ENCODE results near the gene CDH16. TPM values are rescaled to one million over a fixed set of nuclear protein-coding genes. Genes with fewer than 3 reads are reported as not detected.

The CDH16 gene
- total and polyA plus RNA-seq, 2 of the 13 experiments (the other 11 are each of a cell fraction or from before 2014, with no cell fraction given) = 2.7 to 3.9 TPM

GRCh38 chr16:66917741-66918140, 944 bp downstream of the CDH16 start (continued):
- TF ChIP-seq, protein P1, sequence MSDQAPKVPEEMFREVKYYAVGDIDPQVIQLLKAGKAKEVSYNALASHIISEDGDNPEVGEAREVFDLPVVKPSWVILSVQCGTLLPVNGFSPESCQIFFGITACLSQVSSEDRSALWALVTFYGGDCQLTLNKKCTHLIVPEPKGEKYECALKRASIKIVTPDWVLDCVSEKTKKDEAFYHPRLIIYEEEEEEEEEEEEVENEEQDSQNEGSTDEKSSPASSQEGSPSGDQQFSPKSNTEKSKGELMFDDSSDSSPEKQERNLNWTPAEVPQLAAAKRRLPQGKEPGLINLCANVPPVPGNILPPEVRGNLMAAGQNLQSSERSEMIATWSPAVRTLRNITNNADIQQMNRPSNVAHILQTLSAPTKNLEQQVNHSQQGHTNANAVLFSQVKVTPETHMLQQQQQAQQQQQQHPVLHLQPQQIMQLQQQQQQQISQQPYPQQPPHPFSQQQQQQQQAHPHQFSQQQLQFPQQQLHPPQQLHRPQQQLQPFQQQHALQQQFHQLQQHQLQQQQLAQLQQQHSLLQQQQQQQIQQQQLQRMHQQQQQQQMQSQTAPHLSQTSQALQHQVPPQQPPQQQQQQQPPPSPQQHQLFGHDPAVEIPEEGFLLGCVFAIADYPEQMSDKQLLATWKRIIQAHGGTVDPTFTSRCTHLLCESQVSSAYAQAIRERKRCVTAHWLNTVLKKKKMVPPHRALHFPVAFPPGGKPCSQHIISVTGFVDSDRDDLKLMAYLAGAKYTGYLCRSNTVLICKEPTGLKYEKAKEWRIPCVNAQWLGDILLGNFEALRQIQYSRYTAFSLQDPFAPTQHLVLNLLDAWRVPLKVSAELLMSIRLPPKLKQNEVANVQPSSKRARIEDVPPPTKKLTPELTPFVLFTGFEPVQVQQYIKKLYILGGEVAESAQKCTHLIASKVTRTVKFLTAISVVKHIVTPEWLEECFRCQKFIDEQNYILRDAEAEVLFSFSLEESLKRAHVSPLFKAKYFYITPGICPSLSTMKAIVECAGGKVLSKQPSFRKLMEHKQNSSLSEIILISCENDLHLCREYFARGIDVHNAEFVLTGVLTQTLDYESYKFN (CRISPR knock-in tag; conservative IDR thresholded peaks at IDR 0.05) = 0 out of 2 replicates have a peak, but pooled peaks have one; percentile 35
- TF ChIP-seq RBM22 (optimal IDR thresholded peaks at IDR 0.05; ENCODE audit: low read length) (no peak), RFX3 (CRISPR knock-in tag; IDR thresholded peaks at IDR 0.05) (no peak), PAF1 (CRISPR knock-in tag; IDR thresholded peaks at IDR 0.05) (no peak), KDM5A (IDR thresholded peaks at IDR 0.05; ENCODE audit: borderline replicate concordance, low read length) (no peak), AHR (CRISPR knock-in tag; IDR thresholded peaks at IDR 0.05) (peak; percentile 66; the same call in 1 of the 2 replicates), ZNF576 (CRISPR knock-in tag; IDR thresholded peaks at IDR 0.05) (no peak), ZNF619 (CRISPR knock-in tag; IDR thresholded peaks at IDR 0.05) (0 out of 2 replicates have a peak, but pooled peaks have one; percentile 13), PHF8 (CRISPR knock-in tag; IDR thresholded peaks at IDR 0.05) (peak; percentile 30; the same call in 1 of the 2 replicates), NFKB2 (CRISPR knock-in tag; IDR thresholded peaks at IDR 0.05; ENCODE audit: borderline replicate concordance) (peak; percentile 48; the same call in 1 of the 2 replicates), ZUFSP (CRISPR knock-in tag; IDR thresholded peaks at IDR 0.05; ENCODE audit: borderline replicate concordance) (no peak), JUN (CRISPR knock-in tag; IDR thresholded peaks at IDR 0.05) (no peak), SP5 (CRISPR knock-in tag; IDR thresholded peaks at IDR 0.05; ENCODE audit: borderline replicate concordance, low read depth) (peak; percentile 37; the same call in 1 of the 2 replicates), CCAR2 (optimal IDR thresholded peaks at IDR 0.05; ENCODE audit: low read depth, low read length) (no peak), SOX6 (IDR thresholded peaks at IDR 0.05) (no peak), SOX6 (CRISPR knock-in tag; IDR thresholded peaks at IDR 0.05) (0 out of 2 replicates have a peak, but pooled peaks have one; percentile 4), HOXA3 (CRISPR knock-in tag; IDR thresholded peaks at IDR 0.05) (peak; percentile 41; the same call in 1 of the 2 replicates), SALL2 (CRISPR knock-in tag; IDR thresholded peaks at IDR 0.05) (no peak), ZNF768 (CRISPR knock-in tag; IDR thresholded peaks at IDR 0.05) (peak; percentile 15; the same call in 1 of the 2 replicates), NFATC3 (CRISPR knock-in tag; IDR thresholded peaks at IDR 0.05) (no peak)
- TF ChIP-seq, protein P2, sequence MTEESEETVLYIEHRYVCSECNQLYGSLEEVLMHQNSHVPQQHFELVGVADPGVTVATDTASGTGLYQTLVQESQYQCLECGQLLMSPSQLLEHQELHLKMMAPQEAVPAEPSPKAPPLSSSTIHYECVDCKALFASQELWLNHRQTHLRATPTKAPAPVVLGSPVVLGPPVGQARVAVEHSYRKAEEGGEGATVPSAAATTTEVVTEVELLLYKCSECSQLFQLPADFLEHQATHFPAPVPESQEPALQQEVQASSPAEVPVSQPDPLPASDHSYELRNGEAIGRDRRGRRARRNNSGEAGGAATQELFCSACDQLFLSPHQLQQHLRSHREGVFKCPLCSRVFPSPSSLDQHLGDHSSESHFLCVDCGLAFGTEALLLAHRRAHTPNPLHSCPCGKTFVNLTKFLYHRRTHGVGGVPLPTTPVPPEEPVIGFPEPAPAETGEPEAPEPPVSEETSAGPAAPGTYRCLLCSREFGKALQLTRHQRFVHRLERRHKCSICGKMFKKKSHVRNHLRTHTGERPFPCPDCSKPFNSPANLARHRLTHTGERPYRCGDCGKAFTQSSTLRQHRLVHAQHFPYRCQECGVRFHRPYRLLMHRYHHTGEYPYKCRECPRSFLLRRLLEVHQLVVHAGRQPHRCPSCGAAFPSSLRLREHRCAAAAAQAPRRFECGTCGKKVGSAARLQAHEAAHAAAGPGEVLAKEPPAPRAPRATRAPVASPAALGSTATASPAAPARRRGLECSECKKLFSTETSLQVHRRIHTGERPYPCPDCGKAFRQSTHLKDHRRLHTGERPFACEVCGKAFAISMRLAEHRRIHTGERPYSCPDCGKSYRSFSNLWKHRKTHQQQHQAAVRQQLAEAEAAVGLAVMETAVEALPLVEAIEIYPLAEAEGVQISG (CRISPR knock-in tag; IDR thresholded peaks at IDR 0.05) = peak; percentile 39; the same call in 1 of the 2 replicates
- TF ChIP-seq, protein P3, sequence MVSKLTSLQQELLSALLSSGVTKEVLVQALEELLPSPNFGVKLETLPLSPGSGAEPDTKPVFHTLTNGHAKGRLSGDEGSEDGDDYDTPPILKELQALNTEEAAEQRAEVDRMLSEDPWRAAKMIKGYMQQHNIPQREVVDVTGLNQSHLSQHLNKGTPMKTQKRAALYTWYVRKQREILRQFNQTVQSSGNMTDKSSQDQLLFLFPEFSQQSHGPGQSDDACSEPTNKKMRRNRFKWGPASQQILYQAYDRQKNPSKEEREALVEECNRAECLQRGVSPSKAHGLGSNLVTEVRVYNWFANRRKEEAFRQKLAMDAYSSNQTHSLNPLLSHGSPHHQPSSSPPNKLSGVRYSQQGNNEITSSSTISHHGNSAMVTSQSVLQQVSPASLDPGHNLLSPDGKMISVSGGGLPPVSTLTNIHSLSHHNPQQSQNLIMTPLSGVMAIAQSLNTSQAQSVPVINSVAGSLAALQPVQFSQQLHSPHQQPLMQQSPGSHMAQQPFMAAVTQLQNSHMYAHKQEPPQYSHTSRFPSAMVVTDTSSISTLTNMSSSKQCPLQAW (CRISPR knock-in tag; IDR thresholded peaks at IDR 0.05) = 0 out of 2 replicates have a peak, but pooled peaks have one; percentile 8

Measured in HepG2 (cell line).